Measurements from ENCODE around the gene PDIK1L. TPM values are rescaled to one million over a fixed set of nuclear protein-coding genes. Genes with fewer than 3 reads are reported as not detected.

Gene PDIK1L
- 9.0 and 9.3 TPM in 2 replicates for total RNA-seq (2014; rRNA removed; shearing (Covaris generic))

DNA sequence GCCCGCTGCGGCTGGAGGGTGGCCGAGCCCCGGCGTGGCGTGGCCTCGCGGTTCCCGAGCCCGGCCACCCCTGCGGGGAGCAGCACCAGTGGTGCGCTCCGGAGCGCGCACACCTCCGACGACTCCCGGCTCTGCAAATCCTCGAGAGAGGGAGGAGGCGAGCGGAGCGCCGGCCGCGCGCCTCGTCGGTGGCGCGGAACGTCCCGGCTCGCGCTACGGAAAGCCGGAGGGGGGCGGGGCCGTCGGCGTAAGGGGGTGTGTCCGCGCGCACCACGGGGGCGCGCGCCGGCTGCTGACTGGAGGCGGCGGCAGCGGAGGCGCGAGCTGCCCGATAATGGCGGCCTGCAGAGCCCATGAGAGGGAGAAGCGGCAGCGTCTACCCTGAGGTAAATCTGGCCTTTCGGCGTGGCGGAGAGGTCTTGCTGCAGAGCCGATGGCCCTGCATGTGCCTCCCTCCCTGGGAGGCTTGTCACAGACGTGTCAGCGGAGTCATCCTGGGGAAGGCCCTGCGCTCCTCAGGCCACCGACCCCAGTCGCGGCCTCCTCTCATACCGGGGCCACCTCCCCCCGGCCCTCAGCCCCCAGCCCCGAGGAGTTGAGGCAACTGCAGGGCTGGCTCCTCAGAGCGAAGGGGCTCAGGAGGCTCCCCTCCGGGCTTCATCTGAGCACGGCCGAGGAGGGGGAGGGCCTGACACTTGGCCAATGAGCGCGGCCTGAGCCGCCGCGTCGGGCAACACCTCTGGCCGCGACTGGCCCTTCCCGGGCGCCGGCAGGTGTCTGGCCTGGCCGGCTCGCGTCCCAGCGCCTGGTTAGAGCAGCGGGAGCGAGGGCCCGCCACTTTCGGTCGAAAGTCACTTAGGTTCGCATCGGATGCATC lies at the start of gene PDIK1L:
Gene PDIK1L, plus strand, starts transcription at position 295 of the 877 bp plus-strand sequence. CDS start 2,485 bp downstream, outside the sequence.
- peak; percentile 94 for DNase-seq (ENCODE audit: low read depth)

DNA sequence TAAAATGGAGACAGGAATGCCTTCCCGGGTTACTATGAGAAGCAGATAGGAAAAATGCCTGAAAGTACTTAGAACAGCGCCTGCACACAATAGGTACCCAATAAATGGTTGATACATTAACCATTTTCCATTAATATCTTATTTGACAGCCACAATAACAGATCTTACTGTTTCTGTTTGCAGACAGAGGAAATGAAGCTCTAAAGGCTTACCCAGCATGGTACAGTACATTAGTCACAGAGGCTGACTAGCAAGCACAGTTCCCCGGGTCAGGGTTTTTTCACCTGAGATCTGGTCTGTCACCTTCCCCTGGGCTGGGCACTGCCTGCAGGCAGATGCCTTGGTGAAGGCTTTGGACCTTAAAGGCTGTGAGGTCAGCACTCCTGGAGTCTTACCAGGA lies 47.1 kb upstream of the PDIK1L start:
- DNase-seq (ENCODE audit: low read depth): peak; percentile 51

DNA sequence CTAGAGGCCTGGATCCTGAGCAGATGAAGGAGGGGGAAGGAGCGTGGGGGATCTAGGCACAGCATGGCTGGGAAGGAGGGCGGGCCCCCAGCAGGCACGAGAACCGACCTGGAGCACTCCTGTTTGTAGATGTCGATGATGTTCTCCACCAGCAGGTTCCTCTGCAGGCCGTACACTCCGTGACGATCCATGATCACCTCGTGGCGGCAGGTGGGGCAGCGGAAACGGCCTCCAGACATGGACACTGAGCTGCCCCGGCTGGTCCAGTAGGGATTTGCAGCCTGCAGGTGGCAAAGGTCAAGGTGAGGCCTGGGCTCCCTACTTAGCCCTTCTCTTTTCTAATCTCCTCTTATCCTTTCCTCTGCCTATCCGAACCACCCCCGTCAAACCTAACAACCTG lies 45.5 kb upstream of the PDIK1L start:
- no peak for DNase-seq (ENCODE audit: low read depth)

DNA sequence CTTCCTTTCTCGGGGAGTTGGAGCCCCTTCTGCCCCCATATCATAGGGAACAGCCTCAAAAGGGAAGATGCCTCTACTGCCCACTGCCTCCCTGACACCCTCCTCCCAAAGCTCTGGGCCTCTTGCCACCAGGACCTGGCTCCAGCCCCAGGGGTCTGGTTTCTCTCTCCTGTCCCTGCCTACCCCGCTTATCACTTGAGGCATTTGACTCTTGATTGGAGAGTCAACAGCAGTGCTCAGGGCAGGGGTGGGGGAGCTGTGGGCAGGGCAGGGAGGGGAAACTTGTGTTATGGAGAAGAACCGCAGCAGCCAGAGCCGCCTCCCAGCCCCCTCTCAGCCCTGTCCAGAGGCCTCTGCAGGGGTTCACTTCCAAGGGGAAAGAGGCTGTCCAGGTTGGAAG lies 44.8 kb upstream of the PDIK1L start:
- DNase-seq (ENCODE audit: low read depth): no peak

DNA sequence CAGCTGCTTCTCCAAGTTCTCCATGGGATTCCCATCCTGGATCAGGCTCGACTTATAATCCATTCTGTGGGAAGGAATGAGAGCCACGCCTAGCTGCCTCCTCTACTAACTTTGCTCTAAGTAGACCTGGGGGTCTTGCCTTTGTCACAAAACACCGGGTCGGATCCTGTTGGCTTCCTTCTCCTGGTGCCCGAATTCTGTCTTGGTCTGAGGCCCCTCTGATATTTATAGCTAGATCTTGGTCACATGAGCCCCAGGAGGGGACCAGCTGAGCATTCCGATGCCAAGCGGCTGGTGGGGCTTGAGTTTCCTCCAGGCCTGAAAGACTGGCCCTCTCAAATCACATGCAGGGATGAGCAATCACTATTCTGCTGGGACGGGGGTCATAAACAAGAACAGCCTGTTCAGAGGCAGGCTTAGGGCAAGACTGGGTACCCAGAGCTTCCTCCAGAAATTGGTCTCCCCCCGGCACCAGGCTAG lies 44.2 kb upstream of the PDIK1L start, which contains the start of gene TRIM63:
Gene TRIM63, minus strand, starts transcription at position 199 of the 480 bp plus-strand sequence. Its CDS starts 136 bp downstream, at position 63.
- no peak for DNase-seq (ENCODE audit: low read depth)

DNA sequence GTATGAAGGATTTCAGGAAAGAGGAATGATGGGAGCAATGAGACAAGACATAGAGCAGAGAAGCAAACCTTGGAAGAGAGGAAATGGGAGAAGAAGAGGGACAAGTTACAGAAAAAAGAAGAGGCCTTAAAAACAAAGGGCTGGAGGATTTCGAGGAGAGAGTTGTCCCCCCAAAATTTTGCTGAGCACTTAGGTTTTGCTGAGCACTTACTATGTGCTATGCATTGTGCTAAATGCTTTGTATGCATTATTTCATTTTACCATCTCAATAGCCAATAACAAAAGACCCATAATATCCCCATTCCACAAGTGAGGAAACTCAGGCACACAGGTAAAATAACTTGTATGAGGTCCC lies 41.7 kb upstream of the PDIK1L start:
- no peak for DNase-seq (ENCODE audit: low read depth)

DNA sequence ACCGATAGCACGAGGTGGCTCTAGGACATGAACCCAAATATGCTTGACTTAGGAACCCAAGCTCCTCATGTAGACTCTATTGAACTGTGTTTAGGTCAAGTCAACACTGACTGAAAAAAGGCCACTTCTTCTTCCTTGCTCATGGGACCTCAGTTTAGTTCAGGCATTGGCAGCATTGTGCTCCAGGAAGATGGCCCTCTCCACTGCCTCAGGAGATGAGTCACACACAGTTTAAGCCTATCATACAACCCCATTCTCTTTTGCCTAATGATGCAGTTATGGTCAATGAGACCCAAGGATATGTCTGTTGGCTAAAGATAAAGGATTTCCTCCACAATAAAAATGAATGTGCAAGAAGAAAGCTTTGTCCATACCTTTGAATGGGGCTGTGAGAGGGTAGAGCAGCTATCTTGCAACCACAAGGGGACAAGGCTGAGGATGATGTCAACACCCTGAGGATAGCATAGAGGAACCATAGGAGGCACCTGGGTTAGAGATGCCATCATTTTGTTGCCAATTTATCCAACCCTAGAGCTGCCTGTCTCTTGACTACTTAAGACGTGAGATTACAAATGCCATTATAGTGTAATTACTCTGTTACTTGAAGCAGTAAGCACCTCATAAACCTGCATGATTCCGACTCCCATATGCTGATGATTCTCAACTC lies 41.2 kb upstream of the PDIK1L start:
- DNase-seq (ENCODE audit: low read depth): peak; percentile 55

DNA sequence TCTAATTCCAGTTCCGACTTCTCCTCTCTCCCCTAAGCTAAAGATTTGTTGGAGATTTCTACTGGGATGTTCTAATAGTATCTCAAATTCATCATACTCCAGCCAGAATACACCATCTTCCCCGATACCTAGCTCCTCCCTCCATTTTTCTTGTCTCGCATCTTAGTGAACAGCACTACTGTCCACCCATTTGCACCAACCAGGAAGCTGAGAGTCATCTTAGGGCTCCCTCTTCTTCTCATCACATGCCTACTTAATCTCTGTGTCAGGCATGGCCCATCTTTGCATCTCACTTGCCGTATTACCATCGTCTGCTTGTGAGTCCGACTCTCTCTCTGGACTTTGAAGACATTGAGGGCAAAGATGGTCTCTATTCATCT lies 40.7 kb upstream of the PDIK1L start:
- no peak for DNase-seq (ENCODE audit: low read depth)

DNA sequence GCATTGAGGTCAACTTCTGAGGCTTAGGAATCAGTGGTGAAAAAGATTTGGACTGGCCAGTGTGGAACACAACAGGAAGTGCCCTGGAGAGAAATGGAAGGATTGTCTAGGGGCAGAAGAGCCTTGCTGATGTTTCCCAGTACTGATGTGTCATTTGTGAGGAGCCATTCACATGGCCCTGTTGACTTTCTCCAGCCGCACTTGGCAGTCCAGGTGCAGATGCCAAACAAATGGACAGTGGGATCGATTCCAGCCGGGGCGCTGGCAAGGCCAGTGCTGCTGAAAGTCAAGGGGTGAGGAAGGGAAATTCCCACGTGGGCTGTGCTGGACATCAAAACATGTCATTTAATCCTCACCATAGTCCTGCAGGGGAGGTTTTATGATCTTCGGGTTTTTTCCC lies 39.3 kb upstream of the PDIK1L start:
- DNase-seq (ENCODE audit: low read depth): peak; percentile 74

DNA sequence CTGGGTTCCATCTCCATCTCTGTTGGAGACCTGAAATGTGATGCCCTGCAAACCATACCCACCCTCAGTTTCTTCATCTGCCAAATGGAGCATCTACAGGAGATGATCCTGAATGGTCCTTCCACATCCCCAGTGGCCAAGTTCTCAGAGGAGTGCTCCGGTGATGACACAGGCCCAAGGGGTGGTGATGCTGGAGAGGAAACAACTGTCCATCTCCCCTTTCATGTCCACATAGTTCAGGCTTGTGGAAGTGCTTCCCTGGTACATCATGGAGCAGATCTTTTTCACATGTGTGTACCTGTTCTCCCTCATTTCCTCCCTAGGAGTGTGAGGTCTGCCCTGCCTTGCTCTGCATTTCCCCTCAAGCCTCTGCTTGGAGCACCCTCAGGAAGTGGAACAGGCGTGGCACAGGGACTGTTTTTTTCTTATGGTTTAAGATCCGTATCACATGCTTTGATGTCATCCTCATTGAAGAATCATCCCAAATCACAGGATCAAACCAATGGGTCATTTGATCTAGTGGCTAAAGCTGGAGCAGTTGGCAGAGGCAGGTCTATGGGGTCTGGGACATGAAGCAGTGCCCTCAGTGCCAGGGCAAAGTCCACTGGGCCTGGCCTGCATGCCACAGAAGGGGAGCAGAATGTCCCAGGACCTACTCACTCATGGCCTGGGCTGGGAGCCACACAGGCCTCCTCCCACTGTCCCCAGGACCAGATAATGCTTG lies 36.0 kb upstream of the PDIK1L start:
- DNase-seq (ENCODE audit: low read depth): no peak

DNA sequence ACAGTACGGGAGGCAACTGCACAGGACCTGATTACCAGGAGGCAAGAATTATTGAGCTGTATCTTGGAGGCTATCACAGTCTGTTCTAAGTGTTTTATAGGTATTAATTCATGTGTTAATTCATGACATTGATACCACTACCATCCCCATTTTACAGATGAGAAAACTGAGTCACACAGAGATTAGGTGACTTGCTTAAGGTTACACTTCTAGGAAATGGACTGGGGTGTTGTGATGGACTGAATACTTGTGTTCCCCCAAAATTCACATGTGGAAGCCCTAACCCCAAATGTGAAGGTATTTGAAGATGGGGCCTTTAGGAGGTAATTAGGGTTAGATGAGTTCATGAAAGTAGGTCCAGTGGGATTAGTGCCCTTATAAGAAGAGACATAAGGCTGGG lies 34.1 kb upstream of the PDIK1L start:
- DNase-seq (ENCODE audit: low read depth): no peak

DNA sequence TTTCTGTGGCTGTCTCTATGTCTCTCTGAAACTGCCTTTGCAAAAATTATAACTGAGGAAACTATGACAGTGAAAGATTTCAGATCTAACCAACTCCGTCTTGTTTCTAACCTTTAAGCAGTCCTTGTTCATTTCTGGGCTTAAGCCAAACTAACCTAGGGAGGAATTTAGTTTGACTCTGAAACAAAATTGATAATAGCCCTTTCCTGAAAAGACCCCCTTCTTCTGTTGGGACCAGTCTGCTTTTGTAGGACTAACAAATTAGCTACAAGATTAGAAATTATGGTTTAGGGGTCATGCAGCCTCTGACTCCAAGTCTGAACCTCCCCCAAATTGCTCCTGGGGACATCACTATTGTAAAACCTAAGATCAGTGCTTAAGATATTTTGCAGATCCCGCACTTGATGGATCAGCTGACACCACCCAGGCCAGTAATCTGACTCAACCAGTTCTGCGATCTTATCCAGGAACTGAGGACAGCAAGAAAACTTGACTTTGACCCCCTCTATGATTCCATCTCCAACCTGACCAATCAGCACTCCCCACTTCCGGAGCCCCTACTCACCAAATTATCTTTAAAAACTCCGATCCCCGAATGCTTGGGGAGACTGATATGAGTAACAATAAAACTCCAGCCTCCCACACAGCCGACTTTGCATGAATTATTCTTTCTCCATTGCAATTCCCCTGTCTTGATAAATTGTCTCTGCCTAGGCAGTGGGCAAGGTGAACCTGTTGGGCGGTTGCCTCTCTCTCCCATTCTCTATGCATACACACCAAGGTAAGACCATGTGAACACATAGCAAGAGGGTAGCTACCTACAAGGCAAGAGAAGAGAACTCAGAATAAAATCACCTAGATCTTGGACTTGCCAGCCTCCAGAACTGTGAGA lies 33.1 kb upstream of the PDIK1L start:
- no peak for DNase-seq (ENCODE audit: low read depth)

DNA sequence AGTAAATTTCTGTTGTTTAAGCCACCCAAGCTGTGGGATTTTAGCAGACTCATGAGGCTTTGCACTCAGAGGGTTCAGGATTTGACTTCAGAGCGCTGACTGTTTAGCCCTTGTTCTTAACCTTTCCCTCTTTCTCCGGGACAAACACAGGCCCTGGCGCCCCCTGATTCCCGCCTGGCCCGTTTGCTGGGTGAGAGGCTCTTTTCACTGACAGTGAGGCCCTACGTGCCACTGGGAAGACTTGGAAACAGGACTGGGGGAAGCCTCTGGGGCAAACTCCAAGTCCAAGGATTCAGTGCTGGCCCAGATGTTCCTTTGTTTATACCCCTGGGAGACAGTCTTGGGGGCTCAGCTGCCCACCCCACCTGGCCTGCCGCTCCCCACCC lies 32.5 kb upstream of the PDIK1L start:
- no peak for DNase-seq (ENCODE audit: low read depth)

DNA sequence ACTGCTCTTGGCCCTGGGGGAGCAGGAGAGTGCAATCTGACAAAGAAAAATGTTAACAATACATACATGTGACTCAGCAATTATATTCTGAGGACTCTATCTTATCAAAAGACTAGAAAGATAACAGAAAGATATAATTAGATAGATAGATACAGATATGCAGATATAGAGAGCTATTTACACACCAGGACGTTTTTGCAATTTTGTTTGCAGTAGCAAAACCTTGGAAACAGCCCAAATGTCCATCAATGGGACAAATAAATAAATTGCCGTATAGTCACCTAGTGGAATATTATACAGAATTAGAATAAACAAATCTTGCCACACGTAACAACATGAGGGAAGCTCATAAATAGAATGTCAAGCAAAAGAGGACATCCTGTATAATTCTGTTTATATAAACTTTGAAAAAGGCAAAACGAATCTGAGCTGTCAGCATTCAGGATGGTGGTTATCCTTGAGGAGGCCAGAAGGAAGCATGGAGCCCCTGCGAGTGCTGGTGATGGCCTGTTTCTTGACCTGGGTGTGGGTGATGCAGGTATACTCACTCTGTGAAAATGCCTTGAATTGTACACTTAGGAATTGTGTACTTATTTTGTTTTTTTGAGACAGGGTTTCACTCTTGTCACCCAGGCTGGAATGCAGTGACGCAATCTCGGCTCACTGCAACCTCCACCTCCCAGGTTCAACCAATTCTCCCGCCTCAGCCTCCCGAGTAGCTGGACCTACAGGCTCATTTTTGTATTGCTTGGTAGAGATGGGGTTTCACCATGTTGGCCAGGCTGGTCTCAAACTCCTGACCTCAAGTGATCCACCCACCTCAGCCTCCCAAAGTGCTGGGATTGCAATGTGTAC lies 31.4 kb upstream of the PDIK1L start:
- peak; percentile 55 for DNase-seq (ENCODE audit: low read depth)

DNA sequence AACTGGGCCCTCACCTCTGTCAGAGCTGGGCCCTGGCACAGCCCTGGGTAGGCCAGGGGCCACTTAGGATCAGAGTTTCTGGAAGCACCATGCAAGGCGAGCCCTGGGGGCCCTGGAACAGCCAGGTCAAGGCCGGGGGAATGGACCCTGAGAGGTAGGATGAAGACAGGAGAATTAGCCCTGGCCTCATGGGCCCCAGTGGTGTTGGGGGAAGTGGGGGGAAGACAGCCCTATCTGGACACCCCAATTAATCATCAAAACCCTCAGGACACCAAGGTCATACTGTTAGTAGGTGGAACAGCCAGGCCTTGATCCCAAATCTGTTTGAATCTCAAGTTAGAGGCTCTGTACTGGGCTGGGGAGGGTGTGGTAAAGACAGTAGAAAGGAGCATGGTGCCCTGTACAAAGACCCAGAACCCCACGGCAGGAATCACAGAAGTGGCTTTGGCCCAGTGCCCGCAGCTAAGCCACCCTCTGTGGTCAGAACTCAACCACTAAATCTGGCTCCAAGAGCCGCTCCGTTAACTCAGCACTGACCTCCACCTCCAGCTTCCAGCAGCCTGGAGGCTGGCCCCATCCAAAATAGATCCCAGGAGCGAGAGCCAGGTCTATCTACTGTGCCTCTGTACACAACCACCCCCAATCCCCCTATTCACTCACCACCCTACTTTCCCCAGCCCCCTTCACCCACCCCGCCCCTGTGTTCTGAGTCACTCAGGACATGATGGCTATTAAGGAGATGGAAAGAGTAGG lies 30.2 kb upstream of the PDIK1L start:
- DNase-seq (ENCODE audit: low read depth): peak; percentile 91

DNA sequence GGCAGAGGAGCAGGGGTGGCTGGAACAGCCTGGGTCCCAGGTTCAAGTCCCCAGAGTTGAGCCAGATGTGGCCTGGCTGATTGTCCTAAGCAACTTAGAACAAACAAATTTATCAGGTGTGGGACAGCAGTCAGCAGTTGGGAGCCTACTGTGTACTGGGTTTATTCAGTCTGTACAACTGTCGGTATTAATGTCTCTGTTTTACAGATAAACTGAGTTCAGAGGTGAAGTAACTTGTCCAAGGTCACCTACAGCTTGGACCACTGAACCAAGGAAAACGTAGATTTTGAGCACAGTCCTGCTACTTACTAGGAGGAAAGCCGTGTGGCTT lies 29.6 kb upstream of the PDIK1L start:
- DNase-seq (ENCODE audit: low read depth): no peak

DNA sequence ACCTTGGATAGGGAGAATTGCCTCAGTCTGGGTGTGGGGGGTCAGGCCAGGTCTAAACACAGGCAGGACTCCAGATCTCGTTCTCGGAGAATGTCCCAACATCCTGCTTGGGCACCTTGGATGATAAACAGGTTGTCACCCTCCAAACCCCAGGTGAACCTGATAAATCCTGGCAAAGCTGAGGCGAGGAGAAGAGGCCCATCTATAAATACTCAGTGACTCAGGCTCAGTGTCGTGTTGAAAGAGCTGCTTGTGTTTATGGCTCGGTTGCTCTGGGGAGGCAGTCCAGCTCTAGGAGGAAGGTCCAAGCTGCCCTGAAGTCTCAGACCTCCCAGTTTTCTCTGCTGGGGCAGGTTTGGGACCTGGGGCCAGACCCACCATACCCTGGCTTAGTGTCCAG lies 28.4 kb upstream of the PDIK1L start:
- peak; percentile 89 for DNase-seq (ENCODE audit: low read depth)

DNA sequence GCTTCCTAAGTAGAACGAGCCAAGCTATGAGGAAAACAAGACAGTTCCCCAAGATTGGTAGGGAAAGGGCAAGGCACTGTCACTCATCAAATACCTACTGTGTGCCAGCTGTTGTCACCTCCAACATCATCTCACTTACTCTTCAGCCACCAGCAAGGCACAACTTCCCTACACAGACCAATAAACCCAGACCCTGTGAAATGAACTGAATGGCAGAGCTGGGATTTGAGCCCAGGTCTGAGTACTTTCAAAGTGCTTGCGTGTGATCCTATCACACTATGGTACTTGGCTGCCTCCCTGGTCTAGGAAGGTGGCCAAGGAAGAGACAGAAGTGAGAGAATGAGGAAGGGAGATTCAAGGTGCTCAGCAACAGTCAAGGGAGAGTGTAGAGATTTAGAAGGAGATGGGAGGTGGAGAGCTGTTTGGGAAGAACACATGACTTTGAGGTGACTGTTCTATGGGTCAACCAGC lies 27.5 kb upstream of the PDIK1L start:
- DNase-seq (ENCODE audit: low read depth): peak; percentile 90

DNA sequence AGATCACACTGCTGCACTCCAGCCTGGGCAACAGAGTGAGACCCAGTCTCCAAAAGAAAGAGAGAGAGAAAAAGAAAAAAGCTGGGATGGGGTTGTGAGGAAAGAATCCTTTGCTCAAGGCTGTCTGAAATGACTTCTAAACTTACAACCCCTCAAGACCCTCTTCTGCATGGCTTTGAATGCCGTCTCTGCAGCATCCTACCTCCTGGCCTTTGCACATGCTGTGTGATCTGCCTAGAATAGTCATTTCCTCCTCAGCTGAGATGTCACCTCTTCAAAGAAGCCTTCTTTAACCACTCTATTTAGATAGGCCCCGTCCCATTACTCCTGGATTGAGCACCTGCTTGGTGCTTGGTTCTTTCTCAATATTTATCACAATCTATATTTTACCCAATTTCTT lies 26.8 kb upstream of the PDIK1L start:
- no peak for DNase-seq (ENCODE audit: low read depth)

DNA sequence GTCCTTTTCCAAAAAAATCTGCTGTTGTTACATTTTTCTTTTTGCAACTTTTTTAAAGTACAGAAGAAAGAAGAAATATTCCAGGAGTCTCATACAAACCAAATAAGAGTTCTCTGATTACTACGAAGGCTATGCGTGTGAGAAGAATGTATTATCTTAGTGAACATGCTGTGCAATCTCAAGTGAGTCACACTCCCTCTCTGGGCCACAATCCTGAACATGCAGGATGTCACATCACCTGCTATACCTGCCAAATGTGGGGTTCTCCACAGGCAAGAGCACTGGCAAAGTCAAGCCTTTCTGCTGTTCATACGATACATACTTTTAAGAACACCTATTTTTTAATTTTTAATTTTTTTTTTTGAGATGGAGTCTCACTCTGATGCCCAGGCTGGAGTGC lies 22.5 kb upstream of the PDIK1L start:
- no peak for DNase-seq (ENCODE audit: low read depth)

Measured in M059J (cell line).